Ascending aorta (tissue), 2 donors: ENCODE data around the gene UCP2. TPM values are rescaled to one million over a fixed set of nuclear protein-coding genes. Genes with fewer than 3 reads are reported as not detected.
"Not testable (repeated sequence)": the region's sequence is repeated elsewhere in the genome, so short reads cannot be mapped to it uniquely, and the experiment has no call there.

Experiments
- DNase-seq, 2 donors: peaks; one replicate each; pipeline ENCODE4 v3.0.0-alpha.2; 2019; ENCODE audit warnings: low spot score in 2 of 2
- H3K27ac ChIP-seq, 2 donors: fragments of 200-600 bp; sonication (generic); one replicate each; pipeline ENCODE4 v1.5.1; 2016 to 2017; ENCODE audit warnings: mild to moderate bottlenecking in 1 of 2
- H3K27me3 ChIP-seq: fragments of 200-600 bp; sonication (generic); one replicate; pipeline ENCODE4 v1.5.1; 2017
- H3K36me3 ChIP-seq, 2 donors: fragments of 200-600 bp; sonication (generic); one replicate each; pipeline ENCODE4 v1.5.1; 2016
- H3K4me1 ChIP-seq, 2 donors: fragments of 200-600 bp; sonication (generic); one replicate each; pipeline ENCODE4 v1.5.1; 2016 to 2017; ENCODE audit warnings: mild to moderate bottlenecking in 1 of 2
- H3K4me3 ChIP-seq, 2 donors: fragments of 200-600 bp; sonication (generic); one replicate each; pipeline ENCODE4 v1.5.1; 2016 to 2017; ENCODE audit warnings: mild to moderate bottlenecking in 1 of 2
- H3K9me3 ChIP-seq, 2 donors: fragments of 200-600 bp; sonication (generic); one replicate each; pipeline ENCODE4 v1.5.1; 2016
- intact Hi-C: fragments of 100-400 bp; cut with DNase I; formaldehyde crosslinking; loops from one replicate; pipeline ENCODE4 v1.15.1; 2023
- total RNA-seq: library from RNA; depleted of rRNA; stranded (reverse); fragments of >200 nt; gene quantifications from one replicate; pipeline ENCODE4 v1.1.0, GENCODE V29; 2016
- TF ChIP-seq, protein P1 (sequence below), 3 experiments: fragments of 200-600 bp in 2 of 3; fragments of 450-650 bp in 1 of 3; sonication (generic) in 2 of 3; IDR thresholded peaks; one replicate each; pipeline ENCODE4 v1.5.1; 2016 to 2019; ENCODE audit warnings: antibody characterized with exemption in 3 of 3, mild to moderate bottlenecking in 1 of 3, moderate library complexity in 1 of 3

The UCP2 gene
- total RNA-seq, 1 donor from 2014 or later: 2.7 TPM

- Histone ChIP-seq H3K36me3 (no peaks in the 10 kb centered on the region), H3K4me3 (no peak overlapping the region), H3K27me3 (no peaks in the 10 kb centered on the region), H3K9me3 (no peaks in the 10 kb centered on the region), H3K4me1 (no peaks in the 10 kb centered on the region), H3K27ac (no peak overlapping the region)
- intact Hi-C loops: no loop called here
- no peak for DNase-seq
- TF ChIP-seq, protein P1, sequence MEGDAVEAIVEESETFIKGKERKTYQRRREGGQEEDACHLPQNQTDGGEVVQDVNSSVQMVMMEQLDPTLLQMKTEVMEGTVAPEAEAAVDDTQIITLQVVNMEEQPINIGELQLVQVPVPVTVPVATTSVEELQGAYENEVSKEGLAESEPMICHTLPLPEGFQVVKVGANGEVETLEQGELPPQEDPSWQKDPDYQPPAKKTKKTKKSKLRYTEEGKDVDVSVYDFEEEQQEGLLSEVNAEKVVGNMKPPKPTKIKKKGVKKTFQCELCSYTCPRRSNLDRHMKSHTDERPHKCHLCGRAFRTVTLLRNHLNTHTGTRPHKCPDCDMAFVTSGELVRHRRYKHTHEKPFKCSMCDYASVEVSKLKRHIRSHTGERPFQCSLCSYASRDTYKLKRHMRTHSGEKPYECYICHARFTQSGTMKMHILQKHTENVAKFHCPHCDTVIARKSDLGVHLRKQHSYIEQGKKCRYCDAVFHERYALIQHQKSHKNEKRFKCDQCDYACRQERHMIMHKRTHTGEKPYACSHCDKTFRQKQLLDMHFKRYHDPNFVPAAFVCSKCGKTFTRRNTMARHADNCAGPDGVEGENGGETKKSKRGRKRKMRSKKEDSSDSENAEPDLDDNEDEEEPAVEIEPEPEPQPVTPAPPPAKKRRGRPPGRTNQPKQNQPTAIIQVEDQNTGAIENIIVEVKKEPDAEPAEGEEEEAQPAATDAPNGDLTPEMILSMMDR (IDR thresholded peaks at IDR 0.05): no peak
Measured at GRCh38 chr11:73995247-73995646, 12.6 kb upstream of the UCP2 start.

DNA sequence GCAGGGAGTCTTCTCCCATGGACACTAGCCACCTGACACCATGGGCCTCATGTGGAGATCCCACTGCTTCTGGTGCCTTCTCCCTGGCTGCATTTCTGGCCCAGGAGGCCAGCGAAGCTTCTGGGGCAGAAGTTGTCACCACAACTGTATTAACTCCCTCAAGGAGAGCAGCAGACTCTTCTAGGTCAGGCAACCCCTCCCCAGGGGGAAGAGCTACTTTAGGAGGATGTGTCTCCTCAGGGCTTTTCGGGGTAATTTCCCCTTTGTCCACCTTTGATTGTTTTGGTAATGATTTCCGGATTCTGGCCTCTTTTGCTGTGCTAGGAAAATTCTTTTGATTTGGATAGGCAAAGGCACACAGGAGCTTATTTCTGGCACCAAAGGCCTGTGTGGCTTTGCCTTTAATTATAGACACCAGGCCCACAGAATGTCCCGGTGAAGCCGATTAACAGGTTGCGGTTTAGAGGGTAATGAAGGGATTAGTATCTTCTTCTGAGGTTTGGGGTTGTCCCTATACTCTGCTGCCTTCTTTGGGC is 8.9 kb upstream of the UCP2 start:
- DNase-seq: no peak
- H3K27me3 ChIP-seq: no peaks in the 10 kb centered on the region
- no peaks in the 10 kb centered on the region for H3K4me1 ChIP-seq
- no peak overlapping the region for H3K27ac ChIP-seq
- H3K4me3 ChIP-seq: no peak overlapping the region
- H3K9me3 ChIP-seq: no peaks in the 10 kb centered on the region
- intact Hi-C loops: no loop called here
- TF ChIP-seq, protein P1 (IDR thresholded peaks at IDR 0.05): no peak
- no peaks in the 10 kb centered on the region for H3K36me3 ChIP-seq

DNA sequence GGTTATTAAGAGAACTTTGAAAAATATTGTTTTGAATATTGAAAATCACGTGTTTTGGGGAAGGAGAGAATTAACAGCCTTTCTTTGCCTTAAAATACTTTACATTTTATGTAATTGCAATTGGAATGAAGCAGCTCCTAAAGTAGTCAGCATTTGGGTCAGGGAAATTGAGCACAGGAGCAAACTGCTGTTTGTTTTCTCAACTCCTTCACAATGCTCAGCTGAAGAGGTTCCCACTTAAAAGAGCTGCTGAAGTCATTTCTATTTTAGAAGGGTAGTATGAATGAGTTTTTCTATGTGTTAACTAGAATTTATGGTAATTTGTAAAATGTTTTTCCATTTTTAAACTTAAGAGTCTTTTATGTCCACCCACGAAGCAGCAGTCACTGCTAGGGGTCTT is 8.1 kb upstream of the UCP2 start:
- TF ChIP-seq, protein P1 (IDR thresholded peaks at IDR 0.05): no peak
- no peaks in the 10 kb centered on the region for H3K4me1 ChIP-seq
- H3K36me3 ChIP-seq: no peaks in the 10 kb centered on the region
- intact Hi-C loops: no loop called here
- no peak for DNase-seq
- no peaks in the 10 kb centered on the region for H3K9me3 ChIP-seq
- no peak overlapping the region for H3K4me3 ChIP-seq
- no peak overlapping the region for H3K27ac ChIP-seq
- no peaks in the 10 kb centered on the region for H3K27me3 ChIP-seq

DNA sequence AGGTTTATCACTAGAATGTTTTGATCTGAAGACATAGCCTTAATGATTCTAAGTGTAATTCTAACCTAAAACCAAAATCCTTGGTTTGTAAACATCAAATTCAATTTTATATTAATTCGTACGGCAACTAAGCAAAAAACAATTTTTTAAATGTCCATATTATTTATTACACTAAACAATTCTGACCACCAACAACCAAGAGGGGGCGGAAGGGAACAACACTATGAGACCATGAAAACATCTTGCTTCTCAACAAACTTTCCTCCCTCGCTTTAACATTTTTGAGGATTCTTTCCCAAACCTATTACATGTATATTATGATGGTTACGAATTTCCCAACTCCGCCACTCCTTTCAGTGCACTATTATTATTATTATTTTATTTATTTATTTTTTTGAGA is 6.5 kb upstream of the UCP2 start:
- intact Hi-C loops: no loop called here
- Histone ChIP-seq H3K27me3 (no peaks in the 10 kb centered on the region), H3K4me1 (peaks cover 3 to 6% of the 10 kb centered on the region in 2 donors), H3K9me3 (no peaks in the 10 kb centered on the region), H3K36me3 (no peaks in the 10 kb centered on the region), H3K4me3 (no peak overlapping the region), H3K27ac (no peak overlapping the region)
- TF ChIP-seq, protein P1 (IDR thresholded peaks at IDR 0.05): peak in 1 of 3 experiments; percentile 6
- no peak for DNase-seq

- intact Hi-C loops: no loop called here
- no peaks in the 10 kb centered on the region for H3K27me3 ChIP-seq
- no peaks in the 10 kb centered on the region for H3K36me3 ChIP-seq
- H3K27ac ChIP-seq: no peak overlapping the region
- H3K4me1 ChIP-seq: peaks cover 5 to 11% of the 10 kb centered on the region in 2 donors
- TF ChIP-seq, protein P1 (IDR thresholded peaks at IDR 0.05): no peak
- no peak overlapping the region for H3K4me3 ChIP-seq
- H3K9me3 ChIP-seq: no peaks in the 10 kb centered on the region
- DNase-seq: no peak
Measured at GRCh38 chr11:73988227-73988626, 5.6 kb upstream of the UCP2 start.

DNA sequence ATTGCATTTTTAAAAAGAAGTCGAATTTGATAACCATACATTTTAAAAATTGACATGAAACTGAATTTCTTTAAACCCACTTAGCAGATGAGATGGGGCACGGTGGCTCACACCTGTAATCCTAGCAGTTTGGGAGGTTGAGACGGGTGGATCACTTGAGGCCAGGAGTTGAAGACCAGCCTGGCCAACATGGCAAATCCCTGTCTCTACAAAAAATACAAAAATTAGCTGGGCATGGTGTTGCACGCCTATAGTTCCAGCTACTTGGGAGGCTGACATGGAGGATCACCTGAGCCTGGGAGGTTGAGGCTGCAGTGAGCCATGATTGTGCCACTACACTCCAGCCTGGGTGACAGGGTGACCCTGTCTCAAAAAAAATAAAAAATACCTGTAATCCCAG is 3.0 kb upstream of the UCP2 start:
- H3K27ac ChIP-seq, H3K9me3 ChIP-seq, H3K36me3 ChIP-seq, intact Hi-C loops, H3K27me3 ChIP-seq, DNase-seq, H3K4me3 ChIP-seq: not testable (repeated sequence)
- H3K4me1 ChIP-seq: peaks cover 5 to 15% of the 10 kb centered on the region in 2 donors
